Measurements from ENCODE around the gene KDM5A.

- TF ChIP-seq CTCF (IDR thresholded peaks at IDR 0.05) (no peak), POLR2A (IDR thresholded peaks at IDR 0.05) (no peak)
Measured at GRCh38 chr12:293199-293598, 95.9 kb downstream of the KDM5A start.
